Activated naive CD8-positive, alpha-beta T cell treated with anti-CD3 and anti-CD28 coated beads, Interleukin-2, amount 10 ng/mL, durations not matched to agents 7 days and 5 days (primary cell): ENCODE results near the gene CPM. TPM values are rescaled to one million over a fixed set of nuclear protein-coding genes. Genes with fewer than 3 reads are reported as not detected.
"Not testable (repeated sequence)": the region's sequence is repeated elsewhere in the genome, so short reads cannot be mapped to it uniquely, and the experiment has no call there.

ENCODE experiments used
- ATAC-seq: fragments of 150-1000 bp; cut with Tn5 transposase; one replicate; pipeline ENCODE4 v1.10.0; 2021; ENCODE audit warnings: low read depth, moderate library complexity
- POLR2A ChIA-PET: fragments of 350-600 bp; sonication (Branson Sonifier 250); formaldehyde crosslinking; loops from one replicate; lab custom pipeline; 2021; ENCODE audit warnings: antibody characterized with exemption; lab: Charles Lee
- DNase-seq: peaks from one replicate; pipeline ENCODE4 v3.0.0; 2021
- H3K27ac Mint-ChIP-seq: one replicate; pipeline ENCODE4 v1.8.0; 2022; ENCODE audit warnings: mild to moderate bottlenecking, mixed read lengths
- H3K27me3 Mint-ChIP-seq: one replicate; pipeline ENCODE4 v1.8.0; 2022; ENCODE audit warnings: mild to moderate bottlenecking, moderate library complexity, mixed read lengths
- H3K36me3 Mint-ChIP-seq: one replicate; pipeline ENCODE4 v1.8.0; 2021; ENCODE audit warnings: mild to moderate bottlenecking, mixed read lengths
- H3K4me1 Mint-ChIP-seq: one replicate; pipeline ENCODE4 v1.8.0; 2021; ENCODE audit warnings: mixed read lengths
- H3K4me3 Mint-ChIP-seq: one replicate; pipeline ENCODE4 v1.8.0; 2022; ENCODE audit warnings: mild to moderate bottlenecking, moderate library complexity, mixed read lengths
- H3K9me3 Mint-ChIP-seq: one replicate; pipeline ENCODE4 v1.8.0; 2021; ENCODE audit warnings: mixed read lengths
- total RNA-seq, 2 experiments: library from RNA; stranded (reverse); gene quantifications; one replicate each; pipeline ENCODE4 v1.2.3, GENCODE V29; 2021

The CPM gene
- total RNA-seq, 2 experiments from 2014 or later: 1.2 to 1.6 TPM

GRCh38 chr12:68804657-68805591 is 128.0 kb downstream of the CPM start:
- Mint-ChIP-seq H3K4me3 (no peak overlapping the region), H3K27ac (peak overlapping the region; percentile 61), H3K9me3 (no peaks in the 10 kb centered on the region), H3K36me3 (peaks cover 15% of the 10 kb centered on the region), H3K27me3 (no peaks in the 10 kb centered on the region), H3K4me1 (peaks cover 9% of the 10 kb centered on the region)
- POLR2A ChIA-PET: no interaction called here
- DNase-seq (no peak), ATAC-seq (no peak)

- H3K36me3 Mint-ChIP-seq: peaks cover 7% of the 10 kb centered on the region
- no peaks in the 10 kb centered on the region for H3K9me3 Mint-ChIP-seq
- POLR2A ChIA-PET: no interaction called here
- no peak overlapping the region for H3K4me3 Mint-ChIP-seq
- ATAC-seq (no peak), DNase-seq (no peak)
- H3K4me1 Mint-ChIP-seq: peaks cover 8% of the 10 kb centered on the region
- H3K27me3 Mint-ChIP-seq: no peaks in the 10 kb centered on the region
- no peak overlapping the region for H3K27ac Mint-ChIP-seq
Measured at GRCh38 chr12:68803948-68804656, 128.9 kb downstream of the CPM start.

- H3K4me3 Mint-ChIP-seq, H3K9me3 Mint-ChIP-seq, DNase-seq, ATAC-seq, H3K27me3 Mint-ChIP-seq, POLR2A ChIA-PET, H3K27ac Mint-ChIP-seq, H3K36me3 Mint-ChIP-seq, H3K4me1 Mint-ChIP-seq: not testable (repeated sequence)
Measured at GRCh38 chr12:68802911-68803651, 129.9 kb downstream of the CPM start.

GRCh38 chr12:68802372-68802745 is 130.6 kb downstream of the CPM start:
- H3K4me3 Mint-ChIP-seq, POLR2A ChIA-PET, DNase-seq, ATAC-seq, H3K36me3 Mint-ChIP-seq, H3K27ac Mint-ChIP-seq, H3K4me1 Mint-ChIP-seq, H3K9me3 Mint-ChIP-seq, H3K27me3 Mint-ChIP-seq: not testable (repeated sequence)

Other genes starting within 250 kb of the CPM start
- gene NUP107, start 246.2 kb downstream of the CPM start, total RNA-seq: 100 to 1,000 TPM in 1 of 2 experiments, 10 to 100 TPM in 1; 91.2 to 106 TPM
- gene SLC35E3, start 187.0 kb downstream of the CPM start, total RNA-seq: 1 to 10 TPM; 8.3 to 9.1 TPM
- 100 to 1,000 TPM; 156 to 169 TPM for gene MDM2, start 125.0 kb downstream of the CPM start, total RNA-seq